GM18907 (cell line): ENCODE results near the gene LHFPL5.

Source experiments
- ATAC-seq: cut with Tn5 transposase; IDR thresholded peaks from one replicate; pipeline ENCODE4 v1.9.1; 2021; ENCODE audit warnings: mild to moderate bottlenecking, moderate library complexity; ENCODE audit not compliant: unreplicated experiment

The LHFPL5 gene

DNA sequence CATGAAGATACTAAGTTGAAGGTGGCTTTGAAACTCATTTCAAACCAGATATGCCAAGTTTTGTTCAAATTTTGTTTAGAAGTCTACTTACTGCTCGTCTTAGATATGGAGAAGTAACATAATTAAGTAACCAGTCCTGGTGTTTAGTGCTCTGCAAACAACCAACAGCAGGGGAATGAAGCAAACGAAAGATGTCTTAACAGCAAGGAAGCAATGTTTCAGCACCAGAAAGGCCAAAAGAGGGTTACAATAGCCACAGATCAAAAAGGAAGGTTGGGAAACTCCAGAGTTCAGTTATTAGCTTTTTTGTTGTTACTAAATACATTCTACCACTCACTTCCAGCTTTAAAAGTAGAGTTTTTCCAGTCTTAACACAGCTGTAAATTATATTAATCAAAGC is 45.1 kb downstream of the LHFPL5 start:
- ATAC-seq: no peak

DNA sequence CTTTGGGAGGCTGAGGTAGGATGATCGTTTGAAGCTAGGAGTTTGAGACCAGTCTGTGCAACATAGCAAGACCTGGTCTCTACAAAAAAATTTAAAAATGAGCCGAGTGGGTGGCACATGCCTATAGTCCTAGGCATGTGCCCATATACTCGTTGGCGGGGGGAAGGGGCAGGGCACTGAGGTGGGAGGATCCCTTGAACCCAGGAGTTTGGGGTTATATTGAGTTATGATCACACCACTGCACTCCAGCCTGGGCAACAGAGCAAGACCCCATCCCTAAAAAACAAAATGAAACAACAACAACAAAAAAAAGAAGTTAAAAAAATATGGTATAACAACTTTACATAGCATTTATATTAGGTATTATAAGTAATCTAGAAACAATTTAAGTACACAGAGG is 47.8 kb downstream of the LHFPL5 start:
- ATAC-seq: no peak

DNA sequence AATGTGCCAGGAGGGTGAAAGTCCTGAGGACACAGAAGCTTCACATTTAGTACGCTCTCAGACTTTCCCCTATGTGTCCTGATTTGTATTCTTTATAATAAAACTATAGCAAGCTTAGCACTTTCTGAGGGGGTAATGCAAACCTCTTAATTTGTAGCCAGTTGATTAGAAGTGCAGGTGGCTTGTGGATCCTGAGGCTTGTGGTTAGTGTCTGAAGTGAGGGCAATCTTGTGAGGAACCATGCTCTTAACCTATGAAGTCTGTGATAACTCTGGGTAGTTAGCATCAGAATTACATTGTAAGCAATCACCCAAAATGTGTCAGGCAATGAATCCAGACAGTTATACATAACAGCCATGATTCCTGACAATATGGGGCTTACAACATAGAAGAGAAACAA is 51.1 kb downstream of the LHFPL5 start:
- no peak for ATAC-seq

DNA sequence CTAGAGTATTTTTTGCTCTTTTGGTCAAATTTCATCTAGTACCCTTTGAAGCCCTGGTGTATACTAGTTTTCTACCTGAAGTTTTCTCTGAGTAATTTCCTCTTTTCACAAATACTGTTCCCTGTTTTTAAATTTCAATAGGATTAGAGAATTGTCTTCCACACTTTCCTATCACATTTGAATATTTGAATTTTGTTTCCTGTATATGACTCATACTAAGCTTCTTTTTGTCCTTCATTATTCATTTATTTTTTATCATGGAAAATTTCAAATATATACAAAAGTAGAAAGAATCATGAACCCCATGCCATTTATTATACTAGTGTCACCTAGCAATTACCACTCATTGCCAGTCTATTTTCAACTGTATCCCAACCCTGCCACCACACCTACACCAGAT is 52.7 kb downstream of the LHFPL5 start:
- ATAC-seq: no peak

DNA sequence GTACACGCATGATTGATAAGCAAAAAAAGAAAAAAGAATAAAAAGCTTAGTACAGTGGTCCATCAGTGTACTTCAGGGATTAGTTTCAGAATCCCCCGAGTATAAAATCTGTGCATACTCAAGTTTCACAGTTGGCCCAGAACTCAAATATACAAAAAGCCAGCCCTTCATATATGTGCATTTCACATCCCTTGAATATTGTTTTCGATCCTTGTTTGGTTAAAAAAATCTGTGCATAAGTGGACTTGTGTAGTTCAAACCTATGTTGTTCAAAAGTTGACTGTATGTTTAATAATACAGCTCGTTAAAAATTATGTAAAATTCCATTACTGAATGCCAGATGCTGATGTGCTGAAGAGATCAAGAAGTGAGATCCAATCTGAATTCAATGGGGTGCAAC is 54.2 kb downstream of the LHFPL5 start:
- no peak for ATAC-seq
